SH-SY5Y (cell line): ENCODE data around the gene RPL36.

ENCODE experiments used
- GATA2 ChIP-seq: IDR thresholded peaks from 2 replicates; pipeline ENCODE4 v1.6.1; 2011; ENCODE audit warnings: mild to moderate bottlenecking, low read depth, low read length
- GATA3 ChIP-seq: IDR thresholded peaks from 2 replicates; pipeline ENCODE4 v1.6.1; 2011; ENCODE audit warnings: low read depth, mild to moderate bottlenecking, low read length, moderate library complexity

DNA sequence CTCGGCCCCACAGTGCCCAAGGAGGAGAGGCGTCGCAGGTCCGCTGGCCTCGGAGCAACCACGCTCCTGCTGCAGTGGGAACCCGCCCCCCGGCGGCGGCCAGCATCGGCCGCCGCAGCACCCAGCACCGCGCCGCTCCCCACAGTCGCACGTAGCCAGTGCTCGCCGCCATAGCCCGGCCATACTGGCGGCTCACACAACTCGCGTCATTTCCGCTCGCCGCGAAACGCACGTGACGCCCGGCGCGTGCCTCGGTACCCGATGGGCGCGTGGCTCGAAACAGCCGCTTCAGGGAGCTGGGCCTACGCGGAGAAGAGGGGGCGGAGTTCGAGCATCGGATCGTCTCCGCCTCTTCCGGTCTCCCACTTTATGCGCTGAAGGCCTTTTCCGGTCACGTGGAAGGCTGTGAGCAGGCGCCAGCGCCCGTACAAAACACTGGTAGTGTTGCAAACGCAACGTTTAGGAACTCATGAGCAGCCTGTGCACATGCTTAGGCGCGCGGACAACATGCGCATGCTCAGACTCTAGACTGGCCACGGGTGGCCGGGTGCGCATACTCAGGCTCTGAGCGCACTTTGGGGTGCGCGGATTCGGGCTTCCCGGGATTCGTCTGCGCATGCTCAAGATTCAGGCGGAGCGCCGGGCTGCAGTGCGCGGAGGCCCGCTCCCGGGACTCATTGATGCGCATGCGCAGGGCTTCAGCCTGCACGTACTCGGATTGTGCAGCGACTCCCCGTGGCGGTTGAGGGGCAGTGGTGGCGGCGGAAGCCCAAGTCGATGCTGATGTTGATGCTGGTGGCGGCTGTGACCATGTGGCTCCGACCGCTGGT, 30.1 kb downstream of the RPL36 start, which contains the start of the genes CATSPERD and LONP1:
- TF ChIP-seq GATA2 = no peak
- no peak for TF ChIP-seq GATA3
